ENCODE measurements around the gene GRIN2C.

GRCh38 chr17:74866198-74866835 is 6.6 kb upstream of the GRIN2C start:
- TF ChIP-seq CTCF (IDR thresholded peaks at IDR 0.05) (no peak), EP300 (IDR thresholded peaks at IDR 0.05) (no peak), POLR2A (IDR thresholded peaks at IDR 0.05; ENCODE audit: low read depth) (no peak)

Data from esophagus muscularis mucosa (tissue), 4 donors.